ENCODE results near the gene PAX1.

The PAX1 gene

DNA sequence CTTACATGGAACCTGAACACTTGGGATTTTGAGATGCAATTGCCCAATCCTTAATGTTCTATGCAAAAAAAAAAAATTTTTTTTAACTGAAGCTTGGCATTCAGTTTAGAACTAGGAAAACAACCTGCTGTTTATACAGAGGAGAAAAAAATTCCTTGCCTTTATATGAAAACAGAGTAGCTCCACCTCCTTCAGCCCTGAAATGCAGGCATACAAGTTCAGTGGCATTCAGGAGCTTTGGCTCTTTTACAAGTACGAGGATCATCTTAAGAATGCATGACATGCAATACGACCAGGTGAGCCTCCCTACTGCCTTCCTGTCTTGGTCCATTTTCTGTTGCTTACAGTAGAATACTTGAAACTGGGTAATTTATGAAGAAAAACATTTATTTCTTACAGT is 20.4 kb downstream of the PAX1 start:
- DNase-seq (ENCODE audit: low read depth in 1 of 2, low spot score in 1 of 2): no peak

GRCh38 chr20:21729316-21729715 is 23.9 kb downstream of the PAX1 start:
- DNase-seq (ENCODE audit: low read depth in 1 of 2, low spot score in 1 of 2): no peak

DNA sequence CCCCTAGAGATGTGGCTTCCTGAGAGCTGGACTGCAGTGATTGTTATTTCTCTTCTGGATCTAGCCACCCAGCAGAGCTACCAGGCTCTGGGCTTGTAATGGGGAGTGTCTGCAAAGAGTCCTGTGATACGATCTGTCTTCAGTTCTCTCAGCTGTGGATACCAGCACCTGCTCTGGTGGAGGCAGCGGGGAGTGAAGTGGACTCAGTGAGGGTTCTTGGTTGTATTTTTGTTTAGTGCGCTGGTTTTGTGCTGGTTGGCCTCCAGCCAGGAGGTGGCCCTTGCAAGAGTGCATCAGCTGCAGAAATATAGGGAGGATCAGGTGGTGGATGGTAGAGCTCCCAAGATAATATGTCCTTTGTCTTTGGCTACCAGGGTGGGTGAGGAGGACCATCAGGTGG is 33.7 kb downstream of the PAX1 start:
- DNase-seq (ENCODE audit: low read depth in 1 of 2, low spot score in 1 of 2): no peak

DNA sequence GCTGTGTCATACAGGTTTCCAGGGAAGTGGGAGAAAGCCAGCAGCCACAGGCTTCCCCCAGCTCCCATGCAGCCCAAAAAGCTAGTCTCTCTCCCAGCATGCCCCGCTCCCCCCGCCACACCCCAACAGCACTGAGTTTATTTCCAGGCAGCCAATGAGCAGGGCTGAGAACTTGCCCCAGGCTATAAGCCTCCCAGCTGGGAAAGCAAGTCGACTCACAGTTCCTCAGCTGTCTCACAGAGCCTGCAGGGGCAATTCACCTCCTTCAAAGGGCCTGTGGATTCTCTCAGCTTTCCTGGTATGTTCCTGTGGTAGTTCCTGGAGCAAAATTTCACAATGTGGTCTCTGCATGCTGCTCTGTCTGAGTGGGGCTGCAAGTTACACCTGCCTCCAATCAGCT is 34.2 kb downstream of the PAX1 start:
- no peak for DNase-seq (ENCODE audit: low read depth in 1 of 2, low spot score in 1 of 2)

- no peak for DNase-seq (ENCODE audit: low read depth in 1 of 2, low spot score in 1 of 2)
Measured at GRCh38 chr20:21741266-21741665, 35.8 kb downstream of the PAX1 start.

GRCh38 chr20:21762646-21763045 is 57.2 kb downstream of the PAX1 start:
- DNase-seq (ENCODE audit: low read depth in 1 of 2, low spot score in 1 of 2): no peak

DNA sequence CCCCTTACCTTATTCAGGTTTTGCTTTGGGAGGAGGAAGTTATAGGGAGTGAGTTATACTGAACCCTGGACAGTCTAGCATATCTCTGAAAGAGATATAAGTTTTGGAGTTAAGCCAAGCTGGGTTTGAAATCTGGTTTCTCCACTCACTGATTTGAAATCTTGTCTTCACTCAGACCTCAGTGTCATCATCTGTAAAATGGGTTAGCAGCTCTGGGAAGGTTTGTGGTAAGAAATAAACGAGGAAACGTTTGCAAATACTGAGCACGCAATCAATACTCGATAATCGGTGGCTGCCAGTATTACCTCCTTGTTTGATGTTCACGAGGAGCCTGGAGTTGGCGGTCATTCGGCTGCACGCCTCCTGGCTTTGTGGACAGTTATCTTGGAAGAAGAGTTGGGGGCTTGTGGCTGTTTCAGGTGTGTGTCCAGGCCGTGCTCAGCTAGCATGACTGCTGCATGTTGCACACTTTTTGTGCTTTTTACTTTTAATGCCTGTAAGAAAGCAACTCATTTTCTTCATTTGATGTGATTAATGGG is 61.8 kb downstream of the PAX1 start:
- no peak for DNase-seq (ENCODE audit: low read depth in 1 of 2, low spot score in 1 of 2)

DNA sequence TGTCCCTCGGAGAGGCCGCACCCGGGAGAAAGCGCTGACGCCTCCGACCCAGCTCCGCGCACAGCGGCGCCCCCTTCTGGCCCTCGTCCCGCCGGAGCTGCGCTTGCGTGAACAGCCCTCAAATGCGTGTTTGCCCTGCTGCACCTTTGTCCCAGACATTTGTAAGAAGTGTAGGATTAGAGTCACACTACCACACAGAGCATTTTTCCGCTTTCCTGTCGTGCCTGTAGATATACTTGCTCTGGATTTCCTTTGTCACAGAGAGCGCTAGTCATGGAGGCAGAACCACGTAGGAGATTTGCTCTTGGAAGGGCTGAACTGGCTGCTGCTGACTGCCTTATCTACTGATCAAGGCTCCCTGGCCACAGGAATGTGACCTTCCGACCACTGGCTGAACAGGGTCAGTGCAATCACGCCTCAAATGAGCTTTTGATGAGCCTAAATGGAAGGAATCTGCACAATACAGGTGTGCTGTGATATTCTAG is 62.3 kb downstream of the PAX1 start:
- no peak for DNase-seq (ENCODE audit: low read depth in 1 of 2, low spot score in 1 of 2)
